ENCODE measurements around the gene ORM1.

Gene ORM1

GRCh38 chr9:114345493-114346065 is 22.7 kb downstream of the ORM1 start:
- H2BK120ac ChIP-seq (ENCODE audit: insufficient read depth, low read length, poor library complexity), result no peak overlapping the region
- H3K9ac ChIP-seq (ENCODE audit: low read length), result no peak overlapping the region
- no CpG with 5 or more reads among the region's 7 CpGs for WGBS (ENCODE audit: extremely low coverage, insufficient coverage, insufficient read length)

DNA sequence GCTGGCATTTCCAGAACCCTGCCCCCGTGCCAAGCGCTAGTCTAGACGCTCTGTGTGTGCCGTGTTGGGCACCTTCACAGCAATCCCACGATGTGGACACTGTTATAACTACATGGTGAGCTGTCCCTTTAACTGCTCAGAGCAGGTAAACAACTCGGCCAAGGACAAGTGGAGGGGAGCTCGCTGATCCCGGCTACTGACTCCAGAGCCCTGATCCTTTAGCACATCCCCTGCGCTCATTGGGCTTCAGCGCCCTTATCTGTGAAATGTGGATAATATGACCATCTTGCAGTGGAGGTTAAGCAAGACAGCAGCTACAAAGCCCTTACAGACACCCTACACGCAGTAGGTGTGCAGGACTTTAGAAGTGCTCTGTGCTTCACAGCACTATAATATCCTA is 23.2 kb downstream of the ORM1 start:
- Histone ChIP-seq H4K91ac (ENCODE audit: low read depth, low read length) (no peak overlapping the region), H3K4me3 (ENCODE audit: low read depth, low read length) (no peak overlapping the region), H2BK120ac (ENCODE audit: insufficient read depth, low read length, poor library complexity) (no peak overlapping the region), H2AK5ac (ENCODE audit: low read length) (no peak overlapping the region), H2BK5ac (ENCODE audit: low read depth, low read length, poor library complexity) (no peak overlapping the region), H3K4me2 (ENCODE audit: low read length) (no peak overlapping the region), H3K4me1 (ENCODE audit: control insufficient read depth in 1 of 2, insufficient read depth in 2 of 2, low read length in 2 of 2) (peaks cover 22 to 29% of the 10 kb centered on the region in 2 experiments), H3K79me1 (ENCODE audit: low read length) (peaks cover 8% of the 10 kb centered on the region), H3K14ac (ENCODE audit: low read length) (no peak overlapping the region), H3K27me3 (ENCODE audit: insufficient read depth, low read length) (no peaks in the 10 kb centered on the region), H4K12ac (ENCODE audit: low read depth, low read length) (no peak overlapping the region), H3K9ac (ENCODE audit: low read length) (no peak overlapping the region), H4K8ac (ENCODE audit: low read depth, low read length) (no peak overlapping the region), H3K4ac (ENCODE audit: low read depth, low read length) (no peak overlapping the region), H3K18ac (ENCODE audit: low read length) (no peak overlapping the region), H3K27ac (ENCODE audit: low read depth, low read length) (no peak overlapping the region), H3K9me3 (ENCODE audit: insufficient read depth, low read depth, low read length) (peaks cover 2% of the 10 kb centered on the region), H2AFZ (ENCODE audit: insufficient read depth, low read length, poor library complexity) (no peak overlapping the region), H2BK12ac (ENCODE audit: low read length) (no peak overlapping the region), H3K36me3 (ENCODE audit: control insufficient read depth in 1 of 2, insufficient read depth in 2 of 2, low read length in 2 of 2) (peaks cover 33 to 42% of the 10 kb centered on the region in 2 experiments), H3K23ac (ENCODE audit: low read length) (no peak overlapping the region), H3K79me2 (ENCODE audit: control insufficient read depth, insufficient read depth, low read length, poor library complexity) (no peaks in the 10 kb centered on the region)
- no CpG with 5 or more reads among the region's 11 CpGs for WGBS (ENCODE audit: extremely low coverage, insufficient coverage, insufficient read length)
- DNase-seq, result no peak

More at GRCh38 chr9:114345493-114346065, 22.7 kb downstream of the ORM1 start:
- H3K18ac ChIP-seq (ENCODE audit: low read length), result no peak overlapping the region
- H2AFZ ChIP-seq (ENCODE audit: insufficient read depth, low read length, poor library complexity), result no peak overlapping the region
- no peaks in the 10 kb centered on the region for H3K79me2 ChIP-seq (ENCODE audit: control insufficient read depth, insufficient read depth, low read length, poor library complexity)
- no peak overlapping the region for H3K4me2 ChIP-seq (ENCODE audit: low read length)
- H3K79me1 ChIP-seq (ENCODE audit: low read length), result peaks cover 8% of the 10 kb centered on the region
- no peak overlapping the region for H2AK5ac ChIP-seq (ENCODE audit: low read length)
- H3K27ac ChIP-seq (ENCODE audit: low read depth, low read length), result no peak overlapping the region
- H3K27me3 ChIP-seq (ENCODE audit: insufficient read depth, low read length), result no peaks in the 10 kb centered on the region
- peaks cover 1% of the 10 kb centered on the region for H3K9me3 ChIP-seq (ENCODE audit: insufficient read depth, low read depth, low read length)
- H3K4me3 ChIP-seq (ENCODE audit: low read depth, low read length), result no peak overlapping the region
- DNase-seq, result no peak
- no peak overlapping the region for H4K8ac ChIP-seq (ENCODE audit: low read depth, low read length)
- no peak overlapping the region for H3K23ac ChIP-seq (ENCODE audit: low read length)
- peaks cover 34 to 44% of the 10 kb centered on the region in 2 experiments for H3K36me3 ChIP-seq (ENCODE audit: control insufficient read depth in 1 of 2, insufficient read depth in 2 of 2, low read length in 2 of 2)
- no peak overlapping the region for H2BK12ac ChIP-seq (ENCODE audit: low read length)
- H3K14ac ChIP-seq (ENCODE audit: low read length), result no peak overlapping the region
- H2BK5ac ChIP-seq (ENCODE audit: low read depth, low read length, poor library complexity), result no peak overlapping the region
- no peak overlapping the region for H3K4ac ChIP-seq (ENCODE audit: low read depth, low read length)
- H4K91ac ChIP-seq (ENCODE audit: low read depth, low read length), result no peak overlapping the region
- H3K4me1 ChIP-seq (ENCODE audit: control insufficient read depth in 1 of 2, insufficient read depth in 2 of 2, low read length in 2 of 2), result peaks cover 22 to 29% of the 10 kb centered on the region in 2 experiments
- no peak overlapping the region for H4K12ac ChIP-seq (ENCODE audit: low read depth, low read length)

GRCh38 chr9:114347675-114348074 is 24.8 kb downstream of the ORM1 start:
- no CpG with 5 or more reads among the region's 15 CpGs for WGBS (ENCODE audit: extremely low coverage, insufficient coverage, insufficient read length)
- H2BK120ac ChIP-seq (ENCODE audit: insufficient read depth, low read length, poor library complexity), result no peak overlapping the region
- no peak overlapping the region for H2BK12ac ChIP-seq (ENCODE audit: low read length)

DNA sequence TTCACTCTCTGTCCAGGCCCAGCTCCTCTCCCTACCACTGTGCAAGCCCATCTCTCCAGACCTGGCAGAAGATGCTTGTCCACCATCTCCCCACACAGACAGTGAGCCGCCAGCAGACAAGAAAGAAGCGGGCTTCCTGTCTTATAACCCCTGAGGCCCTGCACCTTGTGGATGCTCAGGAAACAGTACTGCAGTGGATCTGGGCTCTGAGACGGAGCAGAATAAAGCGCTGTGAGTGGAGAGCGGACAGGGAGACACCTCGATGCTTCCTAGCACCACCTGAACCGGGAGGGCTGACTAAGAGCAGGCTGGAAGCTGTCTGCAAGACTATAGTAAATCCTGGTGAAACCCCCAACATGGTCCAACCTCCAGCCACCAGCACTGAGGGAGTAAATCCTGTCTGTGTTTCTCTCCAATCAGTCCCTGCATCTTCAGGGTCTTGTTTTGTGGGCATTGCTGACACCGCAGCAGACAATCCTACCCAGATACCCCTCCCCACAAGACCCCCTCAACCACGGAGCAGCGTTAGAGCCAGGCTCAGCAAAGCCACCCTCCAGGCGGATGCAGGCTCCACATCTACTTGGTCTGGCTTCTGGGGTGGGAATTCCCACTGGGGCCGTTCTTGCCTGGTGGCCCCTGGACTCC is 25.5 kb downstream of the ORM1 start:
- H3K36me3 ChIP-seq (ENCODE audit: control insufficient read depth in 1 of 2, insufficient read depth in 2 of 2, low read length in 2 of 2), result peaks cover 34 to 38% of the 10 kb centered on the region in 2 experiments
- H3K79me1 ChIP-seq (ENCODE audit: low read length), result peaks cover 8% of the 10 kb centered on the region
- peak overlapping the region; percentile 75 for H4K91ac ChIP-seq (ENCODE audit: low read depth, low read length)
- no peak for DNase-seq
- H3K4me1 ChIP-seq (ENCODE audit: control insufficient read depth in 1 of 2, insufficient read depth in 2 of 2, low read length in 2 of 2), result peaks cover 19 to 26% of the 10 kb centered on the region in 2 experiments
- H3K27ac ChIP-seq (ENCODE audit: low read depth, low read length), result peak overlapping the region; percentile 70
- peak overlapping the region; percentile 88 for H2BK12ac ChIP-seq (ENCODE audit: low read length)
- peak overlapping the region; percentile 58 for H4K8ac ChIP-seq (ENCODE audit: low read depth, low read length)
- peak overlapping the region; percentile 28 for H3K14ac ChIP-seq (ENCODE audit: low read length)
- no peak overlapping the region for H3K23ac ChIP-seq (ENCODE audit: low read length)
- no peak overlapping the region for H2AFZ ChIP-seq (ENCODE audit: insufficient read depth, low read length, poor library complexity)
- H3K9ac ChIP-seq (ENCODE audit: low read length), result no peak overlapping the region
- no peaks in the 10 kb centered on the region for H3K79me2 ChIP-seq (ENCODE audit: control insufficient read depth, insufficient read depth, low read length, poor library complexity)
- H2BK120ac ChIP-seq (ENCODE audit: insufficient read depth, low read length, poor library complexity), result peak overlapping the region; percentile 23
- peak overlapping the region; percentile 66 for H3K18ac ChIP-seq (ENCODE audit: low read length)
- WGBS (ENCODE audit: extremely low coverage, insufficient coverage, insufficient read length), result no CpG with 5 or more reads among the region's 12 CpGs
- peak overlapping the region; percentile 76 for H2AK5ac ChIP-seq (ENCODE audit: low read length)
- peak overlapping the region; percentile 54 for H4K12ac ChIP-seq (ENCODE audit: low read depth, low read length)
- H3K27me3 ChIP-seq (ENCODE audit: insufficient read depth, low read length), result no peaks in the 10 kb centered on the region
- H3K4me2 ChIP-seq (ENCODE audit: low read length), result no peak overlapping the region
- H3K4ac ChIP-seq (ENCODE audit: low read depth, low read length), result no peak overlapping the region
- peaks cover 2% of the 10 kb centered on the region for H3K9me3 ChIP-seq (ENCODE audit: insufficient read depth, low read depth, low read length)
- H3K4me3 ChIP-seq (ENCODE audit: low read depth, low read length), result no peak overlapping the region
- peak overlapping the region; percentile 35 for H2BK5ac ChIP-seq (ENCODE audit: low read depth, low read length, poor library complexity)

More at GRCh38 chr9:114347675-114348074, 24.8 kb downstream of the ORM1 start:
- no peak overlapping the region for H3K18ac ChIP-seq (ENCODE audit: low read length)
- no peak overlapping the region for H4K8ac ChIP-seq (ENCODE audit: low read depth, low read length)
- peaks cover 2% of the 10 kb centered on the region for H3K9me3 ChIP-seq (ENCODE audit: insufficient read depth, low read depth, low read length)
- H3K4ac ChIP-seq (ENCODE audit: low read depth, low read length), result no peak overlapping the region
- no peaks in the 10 kb centered on the region for H3K79me2 ChIP-seq (ENCODE audit: control insufficient read depth, insufficient read depth, low read length, poor library complexity)
- no peak overlapping the region for H3K4me3 ChIP-seq (ENCODE audit: low read depth, low read length)
- H2AK5ac ChIP-seq (ENCODE audit: low read length), result no peak overlapping the region
- H4K91ac ChIP-seq (ENCODE audit: low read depth, low read length), result no peak overlapping the region
- no peak for DNase-seq
- H3K23ac ChIP-seq (ENCODE audit: low read length), result no peak overlapping the region
- peaks cover 34 to 40% of the 10 kb centered on the region in 2 experiments for H3K36me3 ChIP-seq (ENCODE audit: control insufficient read depth in 1 of 2, insufficient read depth in 2 of 2, low read length in 2 of 2)
- no peak overlapping the region for H3K27ac ChIP-seq (ENCODE audit: low read depth, low read length)
- no peaks in the 10 kb centered on the region for H3K27me3 ChIP-seq (ENCODE audit: insufficient read depth, low read length)
- no peak overlapping the region for H2BK5ac ChIP-seq (ENCODE audit: low read depth, low read length, poor library complexity)
- peaks cover 22 to 29% of the 10 kb centered on the region in 2 experiments for H3K4me1 ChIP-seq (ENCODE audit: control insufficient read depth in 1 of 2, insufficient read depth in 2 of 2, low read length in 2 of 2)
- no peak overlapping the region for H4K12ac ChIP-seq (ENCODE audit: low read depth, low read length)
- no peak overlapping the region for H3K4me2 ChIP-seq (ENCODE audit: low read length)
- peaks cover 8% of the 10 kb centered on the region for H3K79me1 ChIP-seq (ENCODE audit: low read length)
- no peak overlapping the region for H2AFZ ChIP-seq (ENCODE audit: insufficient read depth, low read length, poor library complexity)
- H3K14ac ChIP-seq (ENCODE audit: low read length), result no peak overlapping the region
- no peak overlapping the region for H3K9ac ChIP-seq (ENCODE audit: low read length)
